GM20000 (cell line): ENCODE measurements around the gene TBCC.

Experiments used
- DNase-seq: peaks from one replicate; pipeline ENCODE4 v3.0.0; 2012; ENCODE audit warnings: low spot score
- CTCF ChIP-seq: IDR thresholded peaks from 2 replicates; pipeline ENCODE4 v1.5.1; 2012; ENCODE audit warnings: mild to moderate bottlenecking, control low read depth; ENCODE audit errors: extremely low read depth, missing control alignments

TBCC gene

GRCh38 chr6:42702200-42702599 lies 43.7 kb downstream of the TBCC start:
- no peak for DNase-seq
- no peak for TF ChIP-seq CTCF

DNA sequence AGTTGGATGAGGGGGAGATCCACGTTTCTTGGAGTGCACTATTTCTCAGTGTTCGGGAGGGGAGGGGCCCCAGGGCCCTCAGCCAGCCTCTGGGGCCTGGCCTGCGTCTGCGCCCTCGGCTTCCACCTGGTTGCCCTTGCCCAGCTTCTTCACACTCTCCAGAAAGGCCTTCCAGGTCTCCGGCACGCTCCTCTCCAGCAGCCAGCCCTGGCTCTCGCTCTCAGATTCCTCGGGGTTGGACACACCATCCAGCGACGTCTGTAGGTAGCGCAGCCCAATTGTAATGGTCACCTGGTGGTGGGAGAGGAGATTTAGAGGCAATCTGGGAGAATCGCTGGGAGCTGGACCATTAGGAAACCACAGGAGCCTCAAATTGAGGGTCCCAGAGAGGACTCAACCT lies 47.7 kb downstream of the TBCC start:
- TF ChIP-seq CTCF = no peak
- DNase-seq = no peak

DNA sequence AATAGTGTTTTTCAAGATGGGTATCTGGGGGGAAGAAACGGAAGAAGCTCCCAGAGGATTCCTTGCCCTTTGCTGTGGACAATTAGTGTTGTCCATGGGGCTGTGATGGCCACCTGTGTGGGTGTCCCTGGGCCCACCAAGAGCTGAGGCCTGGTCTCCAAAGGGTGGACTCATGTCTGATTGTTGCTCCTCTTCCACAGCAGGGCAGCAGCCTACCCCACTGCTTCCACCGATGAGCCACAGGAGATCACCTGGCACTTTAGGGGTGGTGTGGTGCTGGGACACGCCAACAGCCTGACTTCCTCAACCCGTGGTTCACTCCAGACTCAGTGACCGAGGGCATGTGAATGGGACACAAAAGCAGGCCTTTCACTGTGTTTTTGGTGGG lies 48.6 kb downstream of the TBCC start:
- TF ChIP-seq CTCF = no peak
- DNase-seq = no peak

- DNase-seq = no peak
- no peak for TF ChIP-seq CTCF
These were observed 49.2 kb downstream of the TBCC start for GRCh38 chr6:42696526-42697267.

GRCh38 chr6:42694586-42694985 lies 51.3 kb downstream of the TBCC start:
- TF ChIP-seq CTCF = no peak
- no peak for DNase-seq
